ENCODE results near the gene PCNX2.

Gene PCNX2

DNA sequence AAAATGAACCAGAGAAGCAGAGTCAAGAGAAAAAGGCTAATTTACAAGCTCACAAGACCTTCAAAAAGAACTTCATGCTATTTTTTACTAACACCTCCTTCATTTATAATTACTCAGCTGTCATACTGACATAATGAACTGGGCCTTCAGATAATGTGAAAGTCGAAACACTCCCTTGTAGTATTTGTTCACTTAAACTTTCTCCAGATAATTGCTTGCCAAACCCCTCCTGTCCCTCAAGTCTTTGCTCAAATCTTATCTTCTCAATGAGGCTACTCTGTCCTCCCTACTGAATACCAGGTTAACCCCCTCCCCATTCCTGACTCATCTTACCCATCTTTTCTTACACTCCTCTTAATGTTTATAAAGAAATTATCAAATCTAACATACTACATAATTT, 20.9 kb upstream of the PCNX2 start:
- no peak for DNase-seq

DNA sequence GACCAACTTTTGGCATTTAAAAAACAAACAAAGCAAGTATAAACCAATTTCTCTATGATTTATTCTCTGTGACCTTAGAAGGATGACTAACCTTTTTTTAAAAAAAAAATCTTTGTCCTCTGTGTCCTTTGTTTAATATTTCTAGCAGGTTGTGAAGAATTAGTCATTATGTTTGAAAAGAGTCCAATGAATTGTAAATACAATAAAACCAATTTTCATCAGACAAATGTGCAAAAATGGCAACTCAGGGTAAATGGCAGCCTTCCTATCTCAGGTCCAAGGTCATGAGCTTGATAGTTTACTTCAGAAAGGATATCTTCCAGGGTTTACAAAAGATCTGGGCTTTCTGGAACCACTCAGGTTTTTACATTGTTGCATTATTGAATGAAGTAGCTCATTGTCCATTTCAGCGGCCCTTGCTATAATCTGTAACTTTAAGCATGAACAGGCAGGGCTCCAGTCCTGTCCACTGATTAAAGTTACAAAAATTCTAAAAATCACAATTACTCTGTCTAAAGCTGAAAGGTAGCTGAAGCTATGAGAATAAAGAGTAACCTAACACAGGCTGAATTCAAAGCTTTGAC, 20.3 kb upstream of the PCNX2 start:
- no peak for DNase-seq

DNA sequence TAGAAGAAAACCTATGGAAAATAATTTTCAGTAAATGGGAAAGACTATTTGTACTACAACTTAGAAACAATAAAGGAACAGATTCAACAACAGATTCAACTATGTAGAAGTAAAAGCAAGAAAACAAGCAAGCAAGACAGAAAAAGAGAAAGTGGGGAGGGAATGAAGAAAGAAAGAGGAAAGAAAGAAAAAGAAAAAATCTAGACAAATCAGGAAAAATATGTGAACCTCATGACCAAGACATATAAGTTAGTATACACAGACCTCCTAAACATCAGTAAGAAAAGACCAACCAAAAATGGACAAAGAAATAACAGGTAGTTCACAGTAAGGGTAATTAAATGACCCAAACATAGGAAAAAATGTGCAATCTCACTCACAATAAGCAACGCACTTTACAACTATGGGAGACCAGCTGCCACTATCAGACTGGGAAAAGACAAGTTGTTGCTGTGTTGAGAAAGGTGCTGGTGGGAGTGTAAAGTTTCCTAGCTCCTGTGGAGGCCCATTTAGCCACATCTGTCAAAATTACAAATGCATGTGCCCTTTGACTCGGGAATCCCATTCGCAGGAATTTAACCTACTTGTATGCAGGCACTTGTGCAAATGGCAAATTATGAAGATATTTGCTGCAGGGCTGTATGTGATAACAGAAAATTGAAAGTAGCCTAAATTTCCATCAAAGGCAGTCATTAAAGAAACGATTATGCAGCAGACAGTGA, 18.1 kb upstream of the PCNX2 start:
- DNase-seq, result no peak

DNA sequence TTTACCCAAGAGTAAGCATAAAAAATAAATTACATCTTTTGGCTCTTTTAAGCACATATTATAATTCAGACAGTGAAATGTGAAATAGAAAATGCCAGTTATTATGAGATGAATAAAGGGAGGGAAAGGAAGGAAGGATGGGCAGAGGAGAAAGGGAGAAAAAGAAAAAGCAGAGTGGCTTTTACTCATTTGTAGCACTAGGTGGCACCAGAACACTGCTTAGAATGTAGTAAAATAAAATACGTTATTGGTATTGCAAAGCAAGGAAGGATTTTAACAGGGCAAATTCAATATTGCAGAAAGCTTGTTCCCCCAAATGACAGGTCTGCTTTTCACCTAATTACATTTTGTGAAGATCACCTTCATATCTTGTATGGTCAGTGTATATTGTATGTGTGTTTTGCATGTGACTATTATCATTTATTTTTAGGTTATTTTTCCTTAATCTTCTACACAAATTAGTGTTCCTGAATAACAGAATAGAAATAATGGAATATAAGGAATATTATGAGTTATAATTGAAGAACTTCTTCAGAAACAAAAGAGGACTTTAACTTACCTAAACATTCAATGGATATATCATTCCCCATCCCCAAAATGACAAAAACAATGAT, 9.1 kb upstream of the PCNX2 start:
- DNase-seq, result peak; percentile 17

DNA sequence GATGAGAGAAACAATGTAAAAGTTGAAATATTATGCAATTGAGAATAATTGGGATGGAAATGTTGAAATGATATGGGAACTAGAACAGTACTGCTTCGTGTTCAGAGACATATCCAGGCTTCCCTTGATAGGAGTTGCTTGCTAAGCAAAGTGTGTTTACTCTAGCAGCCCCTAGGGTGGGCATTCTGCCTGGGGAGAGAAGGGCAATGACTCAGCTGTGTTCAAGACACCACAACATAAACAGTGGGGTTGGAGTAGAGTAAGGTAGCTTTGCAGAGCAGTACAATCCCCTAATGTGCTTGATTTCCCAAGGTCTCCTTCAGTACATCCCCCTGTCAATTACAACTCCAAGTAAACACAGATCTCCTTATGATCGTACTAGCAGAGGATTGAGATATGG, 4.8 kb upstream of the PCNX2 start:
- DNase-seq, result no peak

DNA sequence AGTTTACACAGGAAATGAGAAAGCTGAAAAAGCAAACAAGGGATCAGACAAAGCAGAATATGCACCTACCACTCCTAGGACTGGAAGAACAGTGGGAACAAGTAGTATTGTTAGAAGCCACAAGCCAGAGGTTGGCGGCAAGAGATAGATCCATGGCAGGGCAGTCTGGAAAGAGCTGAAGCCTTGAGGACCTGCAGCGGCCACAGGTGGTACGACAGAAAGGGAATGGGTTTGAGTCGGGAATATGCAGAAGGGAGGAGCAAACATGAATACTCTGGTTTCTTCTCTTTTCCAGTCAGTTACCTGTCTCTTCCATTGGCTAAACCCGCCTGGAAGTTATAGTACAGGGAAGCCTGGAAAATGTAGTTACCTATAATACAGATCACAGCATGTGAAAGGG, 3.9 kb upstream of the PCNX2 start:
- DNase-seq, result no peak

DNA sequence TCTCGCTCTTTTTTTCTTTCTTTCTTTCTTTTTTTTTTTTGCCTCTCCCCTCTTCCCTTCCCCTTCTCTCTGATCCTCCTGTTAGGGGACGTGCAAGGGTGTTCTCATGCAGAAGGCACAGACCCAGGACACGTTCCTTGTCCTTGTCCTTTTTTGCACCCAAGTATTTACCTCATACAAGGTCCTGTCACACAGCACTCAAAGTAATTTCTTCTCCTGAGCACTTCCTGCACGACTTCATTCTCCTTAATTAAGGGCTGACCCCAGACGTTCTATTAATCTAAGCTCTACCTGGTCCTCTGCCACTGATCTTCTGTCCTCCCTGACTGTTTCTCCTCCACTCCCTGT, 424 bp upstream of the PCNX2 start:
- DNase-seq, result no peak

DNA sequence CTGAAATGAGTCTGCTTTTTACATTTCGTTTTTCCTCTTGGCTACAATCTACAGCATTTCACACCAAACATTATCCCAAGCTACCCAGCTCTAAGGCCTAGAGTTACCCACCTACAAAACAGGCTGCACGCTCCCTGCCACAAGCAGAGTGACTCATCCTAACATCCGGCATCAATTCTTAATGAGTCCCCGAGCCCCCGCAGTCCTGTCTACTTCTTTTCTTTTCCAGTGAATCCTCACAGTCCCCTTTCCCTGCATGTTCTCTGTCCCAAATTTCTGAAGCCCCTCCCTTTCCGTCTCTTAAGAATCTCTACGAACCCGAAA, 650 bp downstream of the PCNX2 start:
- DNase-seq, result peak; percentile 31

DNA sequence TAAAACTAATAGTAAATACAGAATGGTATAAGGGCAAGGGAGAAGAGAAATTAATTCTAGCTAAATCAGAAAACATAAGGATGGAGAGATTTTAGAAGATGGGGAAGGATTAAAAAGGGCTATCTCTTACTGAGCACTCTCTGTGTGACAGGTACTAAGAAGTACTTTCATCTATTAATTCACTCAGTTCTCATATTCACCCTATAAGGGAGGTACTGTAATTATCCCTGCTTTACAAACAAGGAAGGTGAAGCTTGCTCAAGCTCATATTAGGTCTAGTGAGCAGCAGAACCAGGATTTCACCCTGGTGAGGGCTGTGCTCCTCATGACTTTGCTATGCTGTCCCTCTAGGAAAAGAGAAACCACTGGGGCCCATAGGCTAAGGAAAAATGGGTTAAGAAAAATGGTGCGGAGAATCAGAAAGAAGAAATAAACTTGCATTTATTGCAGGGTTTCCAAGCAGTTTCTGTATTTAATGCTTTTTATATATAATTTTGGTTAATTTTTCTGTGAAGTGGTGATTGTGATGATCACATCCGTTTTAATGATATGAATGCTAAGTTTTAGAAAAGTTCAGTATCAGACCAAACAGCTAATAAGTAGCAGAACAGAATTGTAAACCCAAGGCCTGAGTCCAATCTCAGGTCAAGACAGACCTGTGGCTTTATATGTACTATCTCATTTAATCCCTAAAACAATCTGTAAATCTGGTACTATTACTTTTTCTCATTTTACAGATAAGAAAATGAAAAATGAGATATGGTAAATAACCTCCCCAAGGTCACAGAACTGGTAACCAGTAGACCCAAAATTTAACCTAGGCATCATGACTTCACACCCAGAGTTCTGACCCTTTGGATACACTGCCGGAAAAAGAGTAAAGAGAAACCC, 1.7 kb downstream of the PCNX2 start:
- DNase-seq, result no peak

DNA sequence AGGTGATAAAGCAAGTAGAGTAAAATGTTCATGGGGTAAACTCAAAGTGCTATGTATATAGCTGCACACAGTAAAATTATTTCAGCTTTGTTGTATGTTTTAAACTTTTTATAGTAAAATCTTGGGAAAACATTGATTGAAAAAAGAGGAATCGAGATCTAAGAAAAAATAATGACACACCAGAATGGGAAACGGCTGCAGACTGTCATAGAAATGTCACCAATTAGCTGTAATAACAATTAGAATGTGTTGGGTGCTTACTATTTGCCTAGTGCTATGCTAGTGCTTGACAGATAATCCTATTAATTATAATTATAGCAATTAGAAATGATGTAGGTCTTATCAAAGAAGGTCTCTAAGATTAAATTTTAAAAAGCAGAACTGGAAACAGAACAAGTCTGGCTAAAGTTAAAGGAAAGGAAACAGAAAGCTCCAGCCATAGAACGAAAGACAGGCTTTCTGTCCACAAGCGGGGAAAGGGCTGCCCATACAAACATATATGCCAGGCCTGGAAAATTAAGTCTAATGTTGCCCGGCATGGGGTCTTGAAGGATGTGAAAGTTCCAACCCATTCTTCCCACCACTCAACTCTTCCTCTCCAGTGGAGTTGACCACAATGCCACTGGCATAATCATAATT, 5.0 kb downstream of the PCNX2 start:
- no peak for DNase-seq

DNA sequence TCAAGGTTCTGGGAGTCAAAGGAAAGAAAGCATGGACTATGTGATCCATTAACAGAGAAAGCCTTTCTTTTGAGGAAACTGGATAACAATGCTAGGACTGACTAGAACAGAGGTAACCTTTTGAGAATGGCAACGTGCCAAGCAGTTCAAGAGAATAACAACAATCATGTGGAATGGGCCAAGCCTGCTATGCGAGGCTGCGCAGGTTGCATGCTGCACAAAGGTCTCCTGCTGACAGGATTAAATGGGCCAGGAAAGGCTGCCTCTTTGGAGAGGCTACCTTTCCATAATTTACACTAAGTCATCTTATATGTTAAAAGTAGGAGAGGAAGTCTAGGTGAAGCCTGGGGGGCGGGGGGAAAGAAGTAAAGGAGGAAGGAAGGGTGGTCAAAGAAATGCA, 5.8 kb downstream of the PCNX2 start:
- DNase-seq, result peak; percentile 30

DNA sequence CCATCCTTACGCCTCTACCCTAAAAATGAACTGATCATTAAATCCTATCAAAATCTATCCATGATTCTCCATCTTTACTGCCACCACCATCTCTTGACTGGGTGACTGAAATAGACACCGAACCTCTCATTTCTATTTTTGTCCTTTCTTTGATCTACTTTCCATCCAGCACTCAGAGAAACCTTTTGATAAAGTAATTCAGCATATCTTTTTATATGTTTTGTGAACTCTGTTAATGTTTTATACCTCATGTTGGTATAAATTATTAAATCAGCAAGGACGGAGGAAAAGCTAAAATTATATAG, 13.0 kb downstream of the PCNX2 start:
- DNase-seq, result no peak

DNA sequence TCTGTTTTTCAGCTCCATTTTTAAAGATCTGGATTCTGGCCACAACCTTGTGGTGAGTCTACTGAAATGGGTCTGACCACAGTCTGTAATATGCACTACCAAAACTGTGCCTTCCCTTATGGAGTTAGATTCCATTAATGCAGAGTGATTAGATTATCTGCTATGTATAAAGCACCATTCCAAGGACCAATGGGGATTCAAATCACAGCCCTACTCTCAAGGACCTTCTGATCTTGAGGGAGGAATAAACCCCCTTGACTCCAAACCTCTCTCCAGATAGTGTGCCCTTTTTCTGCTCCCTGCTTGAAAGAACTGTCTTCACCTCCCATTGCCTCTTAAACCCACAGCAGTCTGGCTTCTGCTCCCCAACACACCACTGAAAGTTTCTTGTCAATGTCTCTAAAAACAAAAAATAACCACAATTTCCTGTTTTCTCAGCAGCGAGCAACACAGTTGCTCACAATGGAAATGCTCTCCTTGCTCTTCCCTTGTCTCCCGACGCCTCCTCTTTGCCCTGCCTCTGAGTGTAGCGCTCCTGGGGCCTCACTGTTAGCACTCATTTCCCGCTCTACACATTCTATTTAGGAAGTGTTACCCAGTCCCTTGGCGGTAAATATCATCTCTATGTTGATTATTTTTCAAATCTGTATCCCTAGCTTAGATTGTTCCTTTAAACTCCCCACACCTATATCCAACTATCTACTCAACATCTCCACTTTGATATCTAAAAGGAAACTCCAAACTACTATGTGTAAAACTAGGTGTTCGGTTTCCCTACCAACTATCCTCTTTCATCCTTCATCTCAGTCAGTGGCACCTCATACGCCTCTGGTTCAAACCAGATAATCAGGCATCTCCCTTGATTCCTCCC, 13.6 kb downstream of the PCNX2 start:
- DNase-seq, result no peak

DNA sequence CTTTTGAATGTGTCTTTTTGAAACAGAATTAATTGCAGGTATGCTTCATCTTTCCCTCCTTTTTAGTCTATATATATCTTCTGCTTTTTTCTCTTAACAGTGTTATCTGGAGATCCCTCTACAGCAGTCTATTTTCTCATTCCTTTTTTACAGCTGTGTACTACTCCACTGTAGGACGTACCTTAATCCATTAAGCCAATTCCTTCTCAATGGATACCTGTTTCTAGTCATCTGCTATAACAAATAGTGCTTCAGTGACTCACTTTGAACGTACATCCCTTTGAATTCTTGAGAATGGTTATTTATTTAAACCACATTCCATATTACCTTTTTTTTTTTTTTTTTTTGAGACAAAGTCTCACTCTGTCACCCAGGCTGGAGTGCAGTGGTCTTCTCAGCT, 15.6 kb downstream of the PCNX2 start:
- DNase-seq, result no peak

DNA sequence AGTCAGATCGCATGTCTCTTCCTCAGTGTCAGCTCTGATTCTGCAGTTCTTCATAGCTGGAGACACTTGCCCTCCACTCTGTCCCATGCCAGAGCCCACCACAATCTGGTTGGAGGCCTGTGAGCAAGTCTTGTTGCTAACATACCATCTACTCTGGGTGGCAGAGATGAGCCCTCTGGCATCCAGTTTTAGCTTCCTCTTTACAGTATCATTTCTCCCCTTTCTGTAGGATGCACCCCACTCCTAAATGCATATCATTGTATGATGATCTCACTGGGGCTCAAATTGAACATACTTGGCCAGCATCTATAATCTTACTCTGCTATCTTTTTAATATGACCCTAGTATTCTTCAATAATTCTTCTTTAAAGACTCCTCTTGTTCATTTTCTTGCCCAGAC, 16.9 kb downstream of the PCNX2 start:
- no peak for DNase-seq

DNA sequence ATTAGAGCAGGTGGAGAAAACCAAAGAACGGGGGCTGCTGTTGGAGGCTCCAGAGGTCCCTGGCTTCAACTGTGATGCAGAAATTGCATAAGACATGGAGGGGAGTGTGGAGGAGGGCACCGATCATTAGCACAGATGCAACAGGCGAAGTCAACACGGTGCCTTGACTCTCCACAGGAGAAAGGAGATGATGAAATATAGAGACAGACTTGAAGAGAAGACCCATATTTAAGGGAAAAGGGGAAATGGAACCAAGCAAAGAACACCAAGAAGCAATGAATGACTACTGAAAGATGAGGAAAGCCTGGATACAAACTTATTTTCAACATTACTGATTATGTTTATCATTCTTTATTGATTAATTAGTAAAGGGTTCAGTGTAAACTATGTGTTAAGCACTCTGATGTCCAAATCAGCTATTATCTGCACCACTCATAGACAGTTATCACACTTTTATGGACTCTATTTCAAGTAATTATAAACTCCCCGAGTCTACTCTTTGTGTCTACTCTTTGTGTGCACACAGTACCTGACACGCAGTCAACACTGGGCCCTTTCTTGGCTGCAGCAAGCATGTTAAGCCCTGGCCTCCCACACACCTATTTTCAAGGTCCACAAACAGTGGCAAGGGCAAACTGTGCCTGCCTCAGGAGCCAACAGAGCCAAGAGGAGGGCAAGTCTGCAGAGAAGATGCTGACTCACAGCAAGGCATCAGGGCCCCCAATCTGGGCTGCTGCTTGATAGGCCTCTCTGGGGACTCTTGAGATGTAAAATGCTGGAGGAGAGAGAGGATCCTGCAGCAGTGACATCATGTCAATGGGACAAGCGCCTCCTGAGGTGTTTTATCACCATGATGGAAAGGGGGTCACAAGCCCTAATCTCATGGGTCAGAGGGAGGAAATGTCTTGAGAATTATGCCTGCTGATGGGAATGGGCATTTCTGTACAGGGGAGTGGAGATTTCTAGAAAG, 17.6 kb downstream of the PCNX2 start:
- no peak for DNase-seq

DNA sequence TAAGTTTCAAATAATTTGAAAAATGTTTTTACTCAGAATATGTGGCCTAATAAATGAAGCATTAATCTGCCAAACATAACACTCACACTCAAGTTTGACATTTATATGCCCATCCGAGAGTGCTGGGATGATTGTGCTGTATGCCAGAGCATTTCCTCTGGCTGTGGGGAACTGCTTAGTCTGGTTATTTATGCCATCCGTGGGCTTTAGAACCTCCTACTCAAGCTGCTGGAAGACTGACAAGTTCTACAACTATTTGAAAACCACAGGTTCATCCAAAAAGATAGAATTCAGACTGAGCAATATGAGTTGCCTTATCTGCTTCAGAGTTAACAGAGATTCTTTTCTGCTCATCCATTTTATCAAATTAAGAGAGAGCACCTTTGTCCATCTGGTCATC, 25.9 kb downstream of the PCNX2 start:
- no peak for DNase-seq

DNA sequence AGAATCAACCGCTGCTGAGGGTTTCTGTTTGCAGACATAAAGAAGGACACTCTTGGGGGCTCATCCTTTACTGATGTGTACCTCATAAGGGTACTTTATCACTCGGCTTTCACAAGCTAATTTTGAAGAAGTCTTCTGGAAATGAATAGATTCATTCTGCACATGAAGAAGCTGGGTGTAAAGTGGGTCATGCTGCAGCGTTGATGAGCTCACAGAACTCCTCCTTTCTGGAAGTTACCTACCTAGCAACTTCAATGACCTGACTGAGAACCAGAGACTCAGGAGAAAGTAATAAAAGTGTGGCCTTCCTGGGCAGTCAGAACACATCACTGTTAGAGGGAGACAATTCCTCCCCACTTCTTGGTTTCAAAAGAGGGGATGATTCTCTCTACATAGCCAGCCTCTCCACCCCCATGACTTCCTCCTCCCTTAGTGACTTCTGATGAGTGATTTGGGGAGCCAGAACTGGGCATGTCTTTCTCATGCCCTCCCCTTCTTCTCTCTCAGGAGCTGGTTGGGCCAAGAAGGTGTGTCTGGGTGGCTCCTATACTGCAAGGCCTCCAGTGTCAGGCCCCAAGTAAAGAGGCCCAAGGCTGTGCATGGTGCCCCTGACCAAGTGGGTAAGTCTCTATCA, 27.0 kb downstream of the PCNX2 start:
- DNase-seq, result no peak

DNA sequence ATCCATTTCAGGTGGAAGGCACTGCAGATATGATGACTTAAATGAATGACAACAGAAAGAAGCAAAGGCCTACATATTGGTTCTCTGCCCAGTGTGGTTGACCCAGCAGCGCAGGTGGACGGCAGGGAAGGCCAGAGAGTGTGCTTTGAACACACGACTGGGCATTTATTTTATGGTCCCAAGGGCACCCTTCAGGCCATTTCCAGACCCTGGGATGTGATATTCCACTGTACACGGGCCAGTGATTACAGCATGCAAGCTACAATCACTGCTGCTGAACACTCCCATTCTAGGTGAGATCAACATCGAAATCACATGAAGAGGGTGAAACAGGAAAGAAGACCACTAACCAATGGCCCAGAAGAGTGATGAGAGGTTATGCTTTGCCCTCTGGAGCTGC, 33.8 kb downstream of the PCNX2 start:
- DNase-seq, result no peak

DNA sequence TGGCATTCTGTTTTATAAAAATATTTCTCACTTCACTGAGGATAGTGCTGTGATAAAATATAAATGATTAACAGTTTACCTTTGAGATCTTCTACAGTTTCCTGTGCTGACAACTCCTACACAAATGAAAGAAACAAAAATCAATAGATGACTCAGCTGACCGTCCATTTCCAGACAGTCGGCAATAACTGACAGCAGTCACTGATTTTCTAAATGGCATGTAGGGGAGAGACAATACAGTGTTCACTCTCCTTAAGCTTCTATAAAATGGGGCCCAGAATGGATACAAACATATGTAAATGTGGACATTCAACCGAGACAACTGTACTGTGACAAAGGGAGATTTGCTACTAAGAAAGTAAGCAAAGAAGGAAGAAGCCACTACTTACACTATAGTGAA, 34.3 kb downstream of the PCNX2 start:
- DNase-seq, result no peak

DNA sequence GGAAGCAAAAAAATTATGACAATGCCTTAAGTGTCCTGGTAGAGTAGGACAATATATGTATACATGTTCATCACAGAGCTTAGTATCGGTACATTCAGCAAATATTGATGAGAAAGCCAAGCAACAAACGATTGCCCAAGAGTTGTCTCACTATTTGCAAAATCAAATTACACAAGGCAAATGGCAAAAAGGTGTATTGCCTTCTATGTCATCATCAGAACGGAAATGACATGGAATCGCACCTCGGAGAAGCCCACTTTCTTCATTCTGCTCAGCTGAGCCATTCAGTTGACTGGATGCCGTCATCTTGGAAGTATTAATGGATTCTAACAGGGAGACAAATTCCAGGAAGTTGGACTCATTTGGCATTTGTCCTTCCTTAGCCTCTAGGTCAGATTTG, 37.7 kb downstream of the PCNX2 start:
- DNase-seq, result no peak
